ENCODE data around the gene PIWIL1. TPM values are rescaled to one million over a fixed set of nuclear protein-coding genes. Genes with fewer than 3 reads are reported as not detected.

The PIWIL1 gene
- total and polyA plus RNA-seq, 2 experiments from 2014 or later: not detected

GRCh38 chr12:130357241-130357640, 19.6 kb downstream of the PIWIL1 start:
- H3K36me3 Mint-ChIP-seq (ENCODE audit: low read depth): peaks cover 59% of the 10 kb centered on the region
- Histone ChIP-seq H2AFZ (no peak overlapping the region), H3K79me2 (replicated peaks; ENCODE audit: insufficient read depth) (no peaks in the 10 kb centered on the region), H4K20me1 (replicated peaks; ENCODE audit: insufficient read depth) (no peaks in the 10 kb centered on the region), H3K27me3 (ENCODE audit: insufficient read depth) (no peaks in the 10 kb centered on the region), H3K4me1 (ENCODE audit: insufficient read depth) (no peaks in the 10 kb centered on the region), H3K36me3 (ENCODE audit: insufficient read depth) (no peaks in the 10 kb centered on the region), H3K27ac (ENCODE audit: low read depth) (no peak overlapping the region), H3K9me2 (ENCODE audit: insufficient read depth) (no peaks in the 10 kb centered on the region), H3K4me2 (no peak overlapping the region), H3F3A (replicated peaks; ENCODE audit: low read depth) (no peaks in the 10 kb centered on the region), H3K4me3 (no peak overlapping the region)
- no peak for DNase-seq (ENCODE audit: low spot score)
- H3K4me3 Mint-ChIP-seq: no peak overlapping the region
- ATAC-seq: no peak
- H3K27me3 Mint-ChIP-seq (ENCODE audit: insufficient read depth, low read depth, poor library complexity): peaks cover 5% of the 10 kb centered on the region
- H3K9me3 Mint-ChIP-seq: peaks cover 100% of the 10 kb centered on the region
- TF ChIP-seq, protein P1, sequence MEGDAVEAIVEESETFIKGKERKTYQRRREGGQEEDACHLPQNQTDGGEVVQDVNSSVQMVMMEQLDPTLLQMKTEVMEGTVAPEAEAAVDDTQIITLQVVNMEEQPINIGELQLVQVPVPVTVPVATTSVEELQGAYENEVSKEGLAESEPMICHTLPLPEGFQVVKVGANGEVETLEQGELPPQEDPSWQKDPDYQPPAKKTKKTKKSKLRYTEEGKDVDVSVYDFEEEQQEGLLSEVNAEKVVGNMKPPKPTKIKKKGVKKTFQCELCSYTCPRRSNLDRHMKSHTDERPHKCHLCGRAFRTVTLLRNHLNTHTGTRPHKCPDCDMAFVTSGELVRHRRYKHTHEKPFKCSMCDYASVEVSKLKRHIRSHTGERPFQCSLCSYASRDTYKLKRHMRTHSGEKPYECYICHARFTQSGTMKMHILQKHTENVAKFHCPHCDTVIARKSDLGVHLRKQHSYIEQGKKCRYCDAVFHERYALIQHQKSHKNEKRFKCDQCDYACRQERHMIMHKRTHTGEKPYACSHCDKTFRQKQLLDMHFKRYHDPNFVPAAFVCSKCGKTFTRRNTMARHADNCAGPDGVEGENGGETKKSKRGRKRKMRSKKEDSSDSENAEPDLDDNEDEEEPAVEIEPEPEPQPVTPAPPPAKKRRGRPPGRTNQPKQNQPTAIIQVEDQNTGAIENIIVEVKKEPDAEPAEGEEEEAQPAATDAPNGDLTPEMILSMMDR (conservative IDR thresholded peaks at IDR 0.05; ENCODE audit: low read depth in 2 of 2): no peak
- TF ChIP-seq CREB1 (CRISPR knock-in tag; IDR thresholded peaks at IDR 0.05; ENCODE audit: low read depth) (no peak), EZH2phosphoT487 (IDR thresholded peaks at IDR 0.05; ENCODE audit: unreplicated experiment) (no peak), NANOG (IDR thresholded peaks at IDR 0.05; ENCODE audit: borderline replicate concordance) (no peak), POLR2AphosphoS5 (IDR thresholded peaks at IDR 0.05; ENCODE audit: low read depth) (no peak), ZNF114 (CRISPR knock-in tag; IDR thresholded peaks at IDR 0.05) (no peak)
- no peak overlapping the region for H3K27ac Mint-ChIP-seq
- no peaks in the 10 kb centered on the region for H3K4me1 Mint-ChIP-seq

GRCh38 chr12:130357729-130358330, 20.1 kb downstream of the PIWIL1 start:
- no peaks in the 10 kb centered on the region for H4K20me1 ChIP-seq (replicated peaks; ENCODE audit: insufficient read depth)
- Mint-ChIP-seq H3K4me3 (no peak overlapping the region), H3K27me3 (ENCODE audit: insufficient read depth, low read depth, poor library complexity) (peaks cover 5% of the 10 kb centered on the region), H3K4me1 (no peaks in the 10 kb centered on the region), H3K36me3 (ENCODE audit: low read depth) (peaks cover 59% of the 10 kb centered on the region), H3K27ac (no peak overlapping the region), H3K9me3 (peaks cover 100% of the 10 kb centered on the region)
- H3K9me2 ChIP-seq (ENCODE audit: insufficient read depth): no peaks in the 10 kb centered on the region
- H3K79me2 ChIP-seq (replicated peaks; ENCODE audit: insufficient read depth): no peaks in the 10 kb centered on the region
- H2AFZ ChIP-seq: no peak overlapping the region
- H3K4me2 ChIP-seq: no peak overlapping the region
- no peak for ATAC-seq
- H3K27ac ChIP-seq (ENCODE audit: low read depth): no peak overlapping the region
- no peaks in the 10 kb centered on the region for H3K36me3 ChIP-seq (ENCODE audit: insufficient read depth)
- no peak for DNase-seq (ENCODE audit: low spot score)
- no peaks in the 10 kb centered on the region for H3K27me3 ChIP-seq (ENCODE audit: insufficient read depth)
- no peak overlapping the region for H3K4me3 ChIP-seq
- no peaks in the 10 kb centered on the region for H3K4me1 ChIP-seq (ENCODE audit: insufficient read depth)
- H3F3A ChIP-seq (replicated peaks; ENCODE audit: low read depth): no peaks in the 10 kb centered on the region
- TF ChIP-seq REST (IDR thresholded peaks at IDR 0.05; ENCODE audit: unreplicated experiment) (no peak), EZH2phosphoT487 (IDR thresholded peaks at IDR 0.05; ENCODE audit: unreplicated experiment) (no peak), NANOG (IDR thresholded peaks at IDR 0.05; ENCODE audit: borderline replicate concordance) (no peak), JUNB (IDR thresholded peaks at IDR 0.05; ENCODE audit: unreplicated experiment) (no peak), ZNF114 (CRISPR knock-in tag; IDR thresholded peaks at IDR 0.05) (no peak), STAT1 (IDR thresholded peaks at IDR 0.05; ENCODE audit: unreplicated experiment) (no peak), CREB1 (CRISPR knock-in tag; IDR thresholded peaks at IDR 0.05; ENCODE audit: low read depth) (no peak), POLR2AphosphoS5 (IDR thresholded peaks at IDR 0.05; ENCODE audit: low read depth) (no peak), EZH2 (IDR thresholded peaks at IDR 0.05; ENCODE audit: low read depth, unreplicated experiment) (no peak), ZNF331 (CRISPR knock-in tag; IDR thresholded peaks at IDR 0.05; ENCODE audit: low read depth) (no peak)
- TF ChIP-seq, protein P1 (conservative IDR thresholded peaks at IDR 0.05; ENCODE audit: low read depth in 2 of 2): no peak
- TF ChIP-seq, protein P2, sequence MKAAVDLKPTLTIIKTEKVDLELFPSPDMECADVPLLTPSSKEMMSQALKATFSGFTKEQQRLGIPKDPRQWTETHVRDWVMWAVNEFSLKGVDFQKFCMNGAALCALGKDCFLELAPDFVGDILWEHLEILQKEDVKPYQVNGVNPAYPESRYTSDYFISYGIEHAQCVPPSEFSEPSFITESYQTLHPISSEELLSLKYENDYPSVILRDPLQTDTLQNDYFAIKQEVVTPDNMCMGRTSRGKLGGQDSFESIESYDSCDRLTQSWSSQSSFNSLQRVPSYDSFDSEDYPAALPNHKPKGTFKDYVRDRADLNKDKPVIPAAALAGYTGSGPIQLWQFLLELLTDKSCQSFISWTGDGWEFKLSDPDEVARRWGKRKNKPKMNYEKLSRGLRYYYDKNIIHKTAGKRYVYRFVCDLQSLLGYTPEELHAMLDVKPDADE (IDR thresholded peaks at IDR 0.05): no peak
